Stimulated activated CD8-positive, alpha-beta memory T cell treated with anti-CD3 and anti-CD28 coated beads, Interleukin-15, amount 100 ng/mL, for 24 hours (primary cell): ENCODE data around the gene FKBP1A.

Source experiments
- DNase-seq: peaks from one replicate; pipeline ENCODE4 v3.0.0-alpha.2; 2020; ENCODE audit warnings: low read depth

Gene FKBP1A

GRCh38 chr20:1383623-1384404 lies 9.0 kb downstream of the FKBP1A start:
- DNase-seq = no peak

GRCh38 chr20:1382670-1383069 lies 10.2 kb downstream of the FKBP1A start:
- no peak for DNase-seq

- DNase-seq = no peak
Observed at GRCh38 chr20:1381753-1382591, 10.9 kb downstream of the FKBP1A start.

GRCh38 chr20:1378735-1379125 lies 14.1 kb downstream of the FKBP1A start:
- no peak for DNase-seq

- no peak for DNase-seq
Observed at GRCh38 chr20:1377984-1378734, 14.7 kb downstream of the FKBP1A start.

GRCh38 chr20:1377341-1377871 lies 15.4 kb downstream of the FKBP1A start:
- no peak for DNase-seq

- DNase-seq = no peak
Observed at GRCh38 chr20:1376408-1377270, 16.2 kb downstream of the FKBP1A start.

GRCh38 chr20:1376007-1376406 lies 16.8 kb downstream of the FKBP1A start:
- DNase-seq = no peak

GRCh38 chr20:1375515-1375914 lies 17.3 kb downstream of the FKBP1A start:
- DNase-seq = no peak

- no peak for DNase-seq
Observed at GRCh38 chr20:1374246-1374645, 18.6 kb downstream of the FKBP1A start.

GRCh38 chr20:1373614-1374013 lies 19.2 kb downstream of the FKBP1A start:
- DNase-seq = no peak

GRCh38 chr20:1373036-1373435 lies 19.8 kb downstream of the FKBP1A start:
- no peak for DNase-seq

- DNase-seq = no peak
Observed at GRCh38 chr20:1371830-1372539, 20.9 kb downstream of the FKBP1A start.

- no peak for DNase-seq
Observed at GRCh38 chr20:1371202-1371782, 21.6 kb downstream of the FKBP1A start.

- no peak for DNase-seq
Observed at GRCh38 chr20:1370548-1371110, 22.2 kb downstream of the FKBP1A start.

- DNase-seq = no peak
Observed at GRCh38 chr20:1369970-1370369, 22.9 kb downstream of the FKBP1A start.

- no peak for DNase-seq
Observed at GRCh38 chr20:1368448-1369199, 24.2 kb downstream of the FKBP1A start.

GRCh38 chr20:1367479-1367878 lies 25.4 kb downstream of the FKBP1A start:
- no peak for DNase-seq

- no peak for DNase-seq
Observed at GRCh38 chr20:1364106-1364505, 28.7 kb downstream of the FKBP1A start.
